OCI-LY1 (cell line): Measurements from ENCODE around the gene NELFCD.

ENCODE experiments used
- H2AFZ ChIP-seq: fragments of 200-600 bp; sonication (generic), shearing (Covaris generic); 2 replicates; pipeline ENCODE4 v1.6.0; 2014; ENCODE audit warnings: antibody characterized with exemption, mild to moderate bottlenecking, low read length
- H3F3A ChIP-seq: fragments of 200-600 bp; sonication (generic), shearing (Covaris generic); 2 replicates; pipeline ENCODE4 v1.6.0; 2014; ENCODE audit warnings: mild to moderate bottlenecking, antibody characterized with exemption, low read length, moderate library complexity; ENCODE audit not compliant: insufficient read depth
- H3K27ac ChIP-seq: fragments of 200-600 bp; sonication (generic); 2 replicates; pipeline ENCODE4 v1.5.1; 2014; ENCODE audit warnings: low read length, mixed run types, mild to moderate bottlenecking, low read depth; ENCODE audit not compliant: poor library complexity, severe bottlenecking
- H3K27me3 ChIP-seq: fragments of 200-600 bp; sonication (generic); 2 replicates; pipeline ENCODE4 v1.6.0; 2014; ENCODE audit warnings: antibody characterized with exemption, mild to moderate bottlenecking, low read length, moderate library complexity; ENCODE audit not compliant: insufficient read depth
- H3K36me3 ChIP-seq: fragments of 200-600 bp; sonication (generic); 2 replicates; pipeline ENCODE4 v1.6.1; 2014; ENCODE audit warnings: mild to moderate bottlenecking, antibody characterized with exemption, low read length, moderate library complexity, mixed read lengths; ENCODE audit not compliant: insufficient read depth
- H3K4me1 ChIP-seq: fragments of 200-600 bp; sonication (generic); 2 replicates; pipeline ENCODE4 v1.5.1; 2014; ENCODE audit warnings: mild to moderate bottlenecking, low read length, moderate library complexity; ENCODE audit not compliant: insufficient read depth, severe bottlenecking
- H3K4me2 ChIP-seq: fragments of 200-600 bp; sonication (generic), shearing (Covaris generic); 2 replicates; pipeline ENCODE4 v1.6.1; 2014; ENCODE audit warnings: low read length
- H3K4me3 ChIP-seq: fragments of 200-600 bp; sonication (generic); 2 replicates; pipeline ENCODE4 v1.5.1; 2014; ENCODE audit warnings: low read length, low read depth, mild to moderate bottlenecking, mixed read lengths; ENCODE audit not compliant: poor library complexity, severe bottlenecking
- H3K79me2 ChIP-seq: fragments of 200-600 bp; shearing (Covaris generic); 2 replicates; pipeline ENCODE4 v1.6.1; 2016; ENCODE audit warnings: mixed run types, low read length, mixed read lengths; ENCODE audit not compliant: insufficient read depth
- H3K9ac ChIP-seq: fragments of 200-600 bp; sonication (generic), shearing (Covaris generic); 2 replicates; pipeline ENCODE4 v1.6.1; 2014; ENCODE audit warnings: mild to moderate bottlenecking, low read length, mixed read lengths
- H3K9me2 ChIP-seq: fragments of 200-600 bp; sonication (generic), shearing (Covaris generic); 2 replicates; pipeline ENCODE4 v1.6.1; 2014; ENCODE audit warnings: low read depth, mild to moderate bottlenecking, low read length, mixed read lengths
- H3K9me3 ChIP-seq: fragments of 200-600 bp; shearing (Covaris generic); 2 replicates; pipeline ENCODE4 v1.6.1; 2014; ENCODE audit warnings: low read length, mixed read lengths
- H4K20me1 ChIP-seq: fragments of 200-600 bp; sonication (generic), shearing (Covaris generic); 2 replicates; pipeline ENCODE4 v1.6.0; 2016; ENCODE audit warnings: mild to moderate bottlenecking, low read length; ENCODE audit not compliant: insufficient read depth
- CTCF ChIP-seq: fragments of 200-600 bp; sonication (generic), shearing (Covaris generic); IDR thresholded peaks from 2 replicates; pipeline ENCODE4 v1.5.1; 2017; ENCODE audit warnings: mild to moderate bottlenecking, antibody characterized with exemption, low read length, moderate library complexity, mixed read lengths
- EZH2 ChIP-seq: fragments of 200-600 bp; sonication (generic), shearing (Covaris generic); IDR thresholded peaks from 2 replicates; pipeline ENCODE4 v1.8.0; 2017; ENCODE audit warnings: borderline replicate concordance, mixed run types, mild to moderate bottlenecking, antibody characterized with exemption, low read length, moderate library complexity, mixed read lengths

Gene NELFCD

DNA sequence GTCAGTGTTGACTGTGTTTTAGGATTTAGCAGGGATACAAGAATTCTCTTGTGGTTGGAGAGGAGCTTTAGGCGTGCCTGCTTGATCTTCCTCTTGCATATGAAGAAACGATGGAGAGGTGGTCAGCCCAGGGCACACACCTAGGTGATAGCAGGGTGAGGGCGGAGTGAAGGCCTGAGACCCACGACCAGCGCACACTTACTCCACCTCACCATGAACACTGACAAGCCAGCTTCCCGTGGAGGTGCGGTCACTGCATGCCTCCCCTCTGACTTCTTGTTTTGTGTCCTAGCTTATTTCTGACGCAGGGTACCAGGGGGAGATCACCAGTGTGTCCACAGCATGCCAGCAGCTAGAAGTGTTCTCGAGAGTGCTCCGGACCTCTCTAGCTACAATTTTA lies 8.1 kb downstream of the NELFCD start:
- Histone ChIP-seq H4K20me1 (no peaks in the 10 kb centered on the region), H3K36me3 (peaks cover 88% of the 10 kb centered on the region), H3K27ac (no peak overlapping the region), H3K4me2 (no peak overlapping the region), H3F3A (no peaks in the 10 kb centered on the region), H3K9me2 (no peaks in the 10 kb centered on the region), H2AFZ (no peak overlapping the region), H3K4me3 (no peak overlapping the region), H3K79me2 (peaks cover 19% of the 10 kb centered on the region), H3K27me3 (no peaks in the 10 kb centered on the region), H3K9me3 (no peaks in the 10 kb centered on the region), H3K9ac (no peak overlapping the region), H3K4me1 (peaks cover 11% of the 10 kb centered on the region)
- TF ChIP-seq EZH2 = no peak
- TF ChIP-seq CTCF = no peak

GRCh38 chr20:58990651-58991445 lies 9.8 kb downstream of the NELFCD start:
- H3K4me1 ChIP-seq = peaks cover 4% of the 10 kb centered on the region
- peaks cover 99% of the 10 kb centered on the region for H3K36me3 ChIP-seq
- no peaks in the 10 kb centered on the region for H3K9me2 ChIP-seq
- H3K4me3 ChIP-seq = no peak overlapping the region
- H3K9me3 ChIP-seq = no peaks in the 10 kb centered on the region
- peaks cover 3% of the 10 kb centered on the region; the same call in 1 of the 2 replicates for H3K79me2 ChIP-seq
- TF ChIP-seq CTCF (no peak), EZH2 (no peak)
- H3K9ac ChIP-seq = no peak overlapping the region
- no peaks in the 10 kb centered on the region for H3F3A ChIP-seq
- H3K27me3 ChIP-seq = no peaks in the 10 kb centered on the region
- no peaks in the 10 kb centered on the region for H4K20me1 ChIP-seq
- no peak overlapping the region for H3K4me2 ChIP-seq
- no peak overlapping the region for H3K27ac ChIP-seq
- no peak overlapping the region for H2AFZ ChIP-seq

DNA sequence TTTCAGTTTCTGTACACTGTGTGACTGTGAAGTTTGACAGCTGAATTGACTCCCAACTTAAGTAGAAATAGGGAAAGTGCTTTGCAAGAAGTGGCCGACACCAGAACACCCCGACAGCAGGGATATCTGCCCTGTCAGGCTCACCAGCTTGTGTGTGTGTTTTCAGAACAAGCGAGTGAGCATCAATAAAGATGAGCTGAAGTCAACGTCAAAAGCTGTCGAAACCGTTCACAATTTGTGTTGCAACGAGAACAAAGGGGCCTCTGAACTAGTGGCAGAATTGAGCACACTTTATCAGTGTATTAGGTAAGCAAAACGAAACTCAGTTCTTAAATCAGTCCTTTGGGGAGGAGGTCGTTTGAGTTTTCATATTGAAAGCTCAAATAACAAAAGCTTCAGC lies 10.7 kb downstream of the NELFCD start:
- Histone ChIP-seq H3K4me2 (no peak overlapping the region), H3K9me3 (no peaks in the 10 kb centered on the region), H3K9me2 (no peaks in the 10 kb centered on the region), H3K27ac (no peak overlapping the region), H3K4me3 (no peak overlapping the region), H3K4me1 (peaks cover 4% of the 10 kb centered on the region), H3K27me3 (no peaks in the 10 kb centered on the region), H2AFZ (no peak overlapping the region), H3K36me3 (peaks cover 99% of the 10 kb centered on the region), H3K9ac (no peak overlapping the region), H3F3A (no peaks in the 10 kb centered on the region), H3K79me2 (no peaks in the 10 kb centered on the region), H4K20me1 (no peaks in the 10 kb centered on the region)
- TF ChIP-seq EZH2 (no peak), CTCF (no peak)
